Right atrium auricular region (tissue), 2 donors: ENCODE data around the gene SLIT2. TPM values are rescaled to one million over a fixed set of nuclear protein-coding genes. Genes with fewer than 3 reads are reported as not detected.

Experiments
- DNase-seq: peaks from one replicate; pipeline ENCODE4 v3.0.0-alpha.2; 2019; ENCODE audit warnings: low spot score
- H3K27ac ChIP-seq, 2 donors: fragments of 200-600 bp; sonication (generic); 1 replicate in 1 of 2; 2 replicates in 1 of 2; pipeline ENCODE4 v1.5.1; 2016 to 2019
- H3K27me3 ChIP-seq, 2 donors: fragments of 200-600 bp; sonication (generic); one replicate each; pipeline versions ENCODE4 v1.5.1 to v1.6.0; 2017 to 2019
- H3K36me3 ChIP-seq: fragments of 200-600 bp; sonication (generic); one replicate; pipeline ENCODE4 v1.5.1; 2016
- H3K4me1 ChIP-seq, 2 donors: fragments of 200-600 bp; sonication (generic); one replicate each; pipeline versions ENCODE4 v1.5.1 to v1.6.0; 2017 to 2019
- H3K4me3 ChIP-seq, 2 donors: fragments of 200-600 bp; sonication (generic); 1 replicate in 1 of 2; 2 replicates in 1 of 2; pipeline ENCODE4 v1.5.1; 2017 to 2019; ENCODE audit warnings: mild to moderate bottlenecking in 1 of 2, moderate library complexity in 1 of 2
- H3K9me3 ChIP-seq, 2 donors: fragments of 200-600 bp; sonication (generic); one replicate each; pipeline ENCODE4 v1.5.1; 2019
- CTCF ChIP-seq, 2 donors: fragments of 200-600 bp; sonication (generic); IDR thresholded peaks; one replicate each; pipeline ENCODE4 v1.5.1; 2019; ENCODE audit warnings: antibody characterized with exemption in 2 of 2
- total RNA-seq, 2 donors: library from RNA; depleted of rRNA; stranded (reverse); fragments of >200 nt; gene quantifications; one replicate each; pipeline ENCODE4 v1.1.0, GENCODE V29; 2016

SLIT2 gene
- total RNA-seq, 2 donors from 2014 or later = 6.7 to 12.1 TPM

GRCh38 chr4:20256381-20256881, 4.7 kb downstream of the SLIT2 start:
- no peaks in the 10 kb centered on the region for H3K36me3 ChIP-seq
- H3K9me3 ChIP-seq = no peaks in the 10 kb centered on the region
- TF ChIP-seq CTCF (IDR thresholded peaks at IDR 0.05) = no peak
- H3K4me3 ChIP-seq = no peak overlapping the region
- no peak overlapping the region for H3K27ac ChIP-seq
- no peak for DNase-seq
- H3K27me3 ChIP-seq = no peaks in the 10 kb centered on the region
- peaks cover 0 to 13% of the 10 kb centered on the region in 2 donors for H3K4me1 ChIP-seq

- no peak for TF ChIP-seq CTCF (IDR thresholded peaks at IDR 0.05)
- Histone ChIP-seq H3K36me3 (peaks cover 4% of the 10 kb centered on the region), H3K4me1 (peaks cover 0 to 5% of the 10 kb centered on the region in 2 donors), H3K4me3 (no peak overlapping the region), H3K27ac (no peak overlapping the region), H3K9me3 (no peaks in the 10 kb centered on the region), H3K27me3 (no peaks in the 10 kb centered on the region)
- no peak for DNase-seq
These were observed 8.0 kb downstream of the SLIT2 start for GRCh38 chr4:20259707-20260106.

- no peak for DNase-seq
- H3K36me3 ChIP-seq = peaks cover 4% of the 10 kb centered on the region
- no peak for TF ChIP-seq CTCF (IDR thresholded peaks at IDR 0.05)
- H3K4me1 ChIP-seq = no peaks in the 10 kb centered on the region
- no peak overlapping the region for H3K27ac ChIP-seq
- no peaks in the 10 kb centered on the region for H3K27me3 ChIP-seq
- H3K4me3 ChIP-seq = no peak overlapping the region
- H3K9me3 ChIP-seq = no peaks in the 10 kb centered on the region
These were observed 9.1 kb downstream of the SLIT2 start for GRCh38 chr4:20260821-20261220.

GRCh38 chr4:20262221-20262620, 10.5 kb downstream of the SLIT2 start:
- Histone ChIP-seq H3K36me3 (peaks cover 4% of the 10 kb centered on the region), H3K9me3 (no peaks in the 10 kb centered on the region), H3K4me1 (no peaks in the 10 kb centered on the region), H3K27me3 (no peaks in the 10 kb centered on the region), H3K27ac (no peak overlapping the region), H3K4me3 (no peak overlapping the region)
- no peak for TF ChIP-seq CTCF (IDR thresholded peaks at IDR 0.05)
- DNase-seq = no peak

GRCh38 chr4:20264688-20265087, 13.0 kb downstream of the SLIT2 start:
- Histone ChIP-seq H3K4me3 (no peak overlapping the region), H3K36me3 (peaks cover 4% of the 10 kb centered on the region), H3K27me3 (no peaks in the 10 kb centered on the region), H3K27ac (no peak overlapping the region), H3K9me3 (no peaks in the 10 kb centered on the region), H3K4me1 (no peaks in the 10 kb centered on the region)
- no peak for TF ChIP-seq CTCF (IDR thresholded peaks at IDR 0.05)
- DNase-seq = no peak

- H3K4me3 ChIP-seq = no peak overlapping the region
- no peaks in the 10 kb centered on the region for H3K4me1 ChIP-seq
- H3K27ac ChIP-seq = peak overlapping the region; percentile 59
- H3K27me3 ChIP-seq = no peaks in the 10 kb centered on the region
- H3K9me3 ChIP-seq = no peaks in the 10 kb centered on the region
- TF ChIP-seq CTCF (IDR thresholded peaks at IDR 0.05) = no peak
- H3K36me3 ChIP-seq = peaks cover 4% of the 10 kb centered on the region
- DNase-seq = no peak
These were observed 14.0 kb downstream of the SLIT2 start for GRCh38 chr4:20265726-20266125.
